ENCODE measurements around the gene NHSL2. TPM values are rescaled to one million over a fixed set of nuclear protein-coding genes. Genes with fewer than 3 reads are reported as not detected.

NHSL2 gene
- total RNA-seq, 3 donors from 2014 or later: 5.4 to 9.2 (median 5.8) TPM

DNA sequence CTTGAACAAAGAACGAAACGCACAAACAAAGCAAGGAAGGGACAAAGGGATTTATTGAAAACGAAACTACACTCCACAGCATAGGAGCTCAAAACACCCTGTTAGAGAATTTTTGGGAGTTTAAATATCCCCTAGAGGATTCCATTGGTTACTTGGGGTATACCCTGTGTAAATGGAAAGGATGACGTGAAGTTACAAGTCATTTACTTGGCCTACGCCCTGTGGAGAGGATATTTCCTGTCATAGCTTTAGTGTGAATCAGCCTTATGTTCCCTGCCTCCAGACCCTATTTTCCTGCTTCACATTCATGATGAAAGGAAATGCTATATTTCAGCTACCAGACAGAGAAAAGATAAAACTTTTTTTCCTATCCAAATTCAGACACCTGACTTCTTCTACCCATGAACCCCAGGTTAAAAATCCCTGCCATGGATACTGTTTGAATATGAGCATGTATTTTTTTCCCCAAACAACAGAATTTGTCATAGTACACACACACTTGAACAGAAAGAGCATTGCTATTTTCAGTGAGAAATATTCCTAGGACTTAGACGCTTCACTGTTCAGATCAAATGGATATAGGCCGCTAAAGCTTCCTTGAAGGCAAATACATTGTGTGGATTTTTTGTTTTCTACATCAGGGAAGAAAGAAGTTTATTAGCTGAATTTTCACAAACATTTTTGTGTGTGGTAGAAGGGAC, 291.3 kb downstream of the NHSL2 start:
- H3K4me1 ChIP-seq: no peaks in the 10 kb centered on the region
- intact Hi-C loops (cut with DNase I; ENCODE audit: low total_unique reads): no loop called here
- H3K9me3 ChIP-seq: no peaks in the 10 kb centered on the region
- H3K36me3 ChIP-seq: no peaks in the 10 kb centered on the region
- no peak for DNase-seq (ENCODE audit: low spot score in 2 of 2)
- H3K27me3 ChIP-seq: peaks cover 0 to 20% of the 10 kb centered on the region in 2 donors
- H3K4me3 ChIP-seq: no peak overlapping the region
- TF ChIP-seq, protein P1, sequence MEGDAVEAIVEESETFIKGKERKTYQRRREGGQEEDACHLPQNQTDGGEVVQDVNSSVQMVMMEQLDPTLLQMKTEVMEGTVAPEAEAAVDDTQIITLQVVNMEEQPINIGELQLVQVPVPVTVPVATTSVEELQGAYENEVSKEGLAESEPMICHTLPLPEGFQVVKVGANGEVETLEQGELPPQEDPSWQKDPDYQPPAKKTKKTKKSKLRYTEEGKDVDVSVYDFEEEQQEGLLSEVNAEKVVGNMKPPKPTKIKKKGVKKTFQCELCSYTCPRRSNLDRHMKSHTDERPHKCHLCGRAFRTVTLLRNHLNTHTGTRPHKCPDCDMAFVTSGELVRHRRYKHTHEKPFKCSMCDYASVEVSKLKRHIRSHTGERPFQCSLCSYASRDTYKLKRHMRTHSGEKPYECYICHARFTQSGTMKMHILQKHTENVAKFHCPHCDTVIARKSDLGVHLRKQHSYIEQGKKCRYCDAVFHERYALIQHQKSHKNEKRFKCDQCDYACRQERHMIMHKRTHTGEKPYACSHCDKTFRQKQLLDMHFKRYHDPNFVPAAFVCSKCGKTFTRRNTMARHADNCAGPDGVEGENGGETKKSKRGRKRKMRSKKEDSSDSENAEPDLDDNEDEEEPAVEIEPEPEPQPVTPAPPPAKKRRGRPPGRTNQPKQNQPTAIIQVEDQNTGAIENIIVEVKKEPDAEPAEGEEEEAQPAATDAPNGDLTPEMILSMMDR (IDR thresholded peaks at IDR 0.05): no peak
- no peak for TF ChIP-seq POLR2AphosphoS5 (IDR thresholded peaks at IDR 0.05)
- no peak for TF ChIP-seq POLR2A (IDR thresholded peaks at IDR 0.05)
- no peak overlapping the region for H3K27ac ChIP-seq

Other genes with a start within 250 kb of the NHSL2 start
- not detected for gene CXorf49, start 192.6 kb upstream of the NHSL2 start, total RNA-seq
- gene CXorf49B, start 147.5 kb upstream of the NHSL2 start, total RNA-seq: not detected
- 1 to 10 TPM; 3.3 to 5.0 (median 5.0) TPM for gene RTL5, start 221.1 kb downstream of the NHSL2 start, total RNA-seq